Body of pancreas (tissue), 4 donors: ENCODE results near the gene FURIN. TPM values are rescaled to one million over a fixed set of nuclear protein-coding genes. Genes with fewer than 3 reads are reported as not detected.
"Not testable (repeated sequence)": the region's sequence is repeated elsewhere in the genome, so short reads cannot be mapped to it uniquely, and the experiment has no call there.

Source experiments
- ATAC-seq: fragments of 150-250 bp; one replicate; pipeline ENCODE4 v1.9.1; 2016
- DNase-seq, 4 donors: peaks; one replicate each; pipeline ENCODE4 v3.0.0-alpha.2; 2019
- H3K27ac ChIP-seq, 4 donors: fragments of 200-600 bp; sonication (generic); 1 replicate in 3 of 4; 2 replicates in 1 of 4; pipeline versions ENCODE4 v1.5.1 to v1.6.1; 2016 to 2019; ENCODE audit warnings: mild to moderate bottlenecking in 1 of 4, mixed read lengths in 1 of 4, moderate library complexity in 1 of 4
- H3K27me3 ChIP-seq, 2 donors: fragments of 200-600 bp; sonication (generic); one replicate each; pipeline ENCODE4 v1.6.0; 2016; ENCODE audit warnings: mild to moderate bottlenecking in 1 of 2
- H3K36me3 ChIP-seq, 2 donors: fragments of 200-600 bp; sonication (generic); replicated peaks in 1 of 2; 2 replicates each; pipeline ENCODE4 v1.5.1; 2016; ENCODE audit warnings: low read depth in 2 of 2; ENCODE audit not compliant: insufficient read depth in 1 of 2
- H3K4me1 ChIP-seq: fragments of 200-600 bp; sonication (generic); one replicate; pipeline ENCODE4 v1.6.0; 2016
- H3K4me3 ChIP-seq, 2 donors: fragments of 200-600 bp; sonication (generic); 1 replicate in 1 of 2; 2 replicates in 1 of 2; pipeline ENCODE4 v1.5.1; 2016 to 2019
- H3K9me3 ChIP-seq, 3 donors: fragments of 200-600 bp; sonication (generic); 1 replicate in 2 of 3; 2 replicates in 1 of 3; pipeline ENCODE4 v1.5.1; 2016
- CTCF ChIP-seq, 7 experiments: fragments of 450-650 bp in 4 of 7; fragments of 200-600 bp in 3 of 7; sonication (generic) in 3 of 7; IDR thresholded peaks; one replicate each; pipeline ENCODE4 v1.5.1; 2016 to 2019; ENCODE audit warnings: antibody characterized with exemption in 7 of 7
- POLR2A ChIP-seq, 3 donors: fragments of 450-650 bp; IDR thresholded peaks; one replicate each; pipeline ENCODE4 v1.6.1; 2016; ENCODE audit warnings: antibody characterized with exemption in 3 of 3, mild to moderate bottlenecking in 2 of 3
- WGBS, 2 donors: methylation state at CpG; one replicate each; pipeline ENCODE4 v1.1.5; 2017; 5-methylcytosine and 5-hydroxymethylcytosine counted together
- intact Hi-C: fragments of 100-400 bp; cut with DNase I; formaldehyde crosslinking; loops from one replicate; pipeline ENCODE4 v1.15.1; 2023
- total RNA-seq, 2 donors: library from RNA; depleted of rRNA; stranded (reverse); fragments of >200 nt; gene quantifications; one replicate each; pipeline ENCODE4 v1.1.0, GENCODE V29; 2016

The FURIN gene
- total RNA-seq, 2 donors from 2014 or later, result 88.0 to 112 TPM

- H3K27ac ChIP-seq, result peak overlapping the region in 1 of 4 donors; percentile 11
- H3K36me3 ChIP-seq, result no peaks in the 10 kb centered on the region
- intact Hi-C loops, result no loop called here
- H3K4me3 ChIP-seq, result no peak overlapping the region
- peak in 1 of 4 donors; percentile 2 for DNase-seq
- no peaks in the 10 kb centered on the region for H3K27me3 ChIP-seq
- ATAC-seq, result no peak
- no peaks in the 10 kb centered on the region for H3K9me3 ChIP-seq
- TF ChIP-seq POLR2A (IDR thresholded peaks at IDR 0.05) (no peak), CTCF (IDR thresholded peaks at IDR 0.05) (no peak)
- peaks cover 40% of the 10 kb centered on the region for H3K4me1 ChIP-seq
- WGBS, 2 donors, result 89 to 90% methylated on average over 8 of the region's 8 CpGs
Measured at GRCh38 chr15:90822204-90822955, 46.0 kb upstream of the FURIN start.

GRCh38 chr15:90823455-90823974 is 44.9 kb upstream of the FURIN start:
- WGBS, 2 donors, result 62 to 70% methylated on average over 4 to 7 of the region's 7 CpGs
- no peak for TF ChIP-seq POLR2A (IDR thresholded peaks at IDR 0.05)
- no peak for TF ChIP-seq CTCF (IDR thresholded peaks at IDR 0.05)
- no peaks in the 10 kb centered on the region for H3K9me3 ChIP-seq
- H3K36me3 ChIP-seq, result no peaks in the 10 kb centered on the region
- intact Hi-C loops, result no loop called here
- ATAC-seq, result no peak
- peaks cover 36% of the 10 kb centered on the region for H3K4me1 ChIP-seq
- DNase-seq, result no peak
- H3K27ac ChIP-seq, result peak overlapping the region in 2 of 4 donors; percentile 5 to 20
- H3K27me3 ChIP-seq, result no peaks in the 10 kb centered on the region
- no peak overlapping the region for H3K4me3 ChIP-seq

GRCh38 chr15:90825115-90825899 is 43.1 kb upstream of the FURIN start:
- H3K27ac ChIP-seq, DNase-seq, H3K4me3 ChIP-seq, H3K27me3 ChIP-seq, H3K9me3 ChIP-seq, intact Hi-C loops, H3K36me3 ChIP-seq, ATAC-seq: not testable (repeated sequence)
- H3K4me1 ChIP-seq, result peaks cover 20% of the 10 kb centered on the region
- WGBS, 2 donors, result 88% methylated on average over 14 to 19 of the region's 49 CpGs

GRCh38 chr15:90826206-90826885 is 42.0 kb upstream of the FURIN start:
- H3K27ac ChIP-seq, H3K9me3 ChIP-seq, DNase-seq, H3K36me3 ChIP-seq, H3K27me3 ChIP-seq, intact Hi-C loops, ATAC-seq, H3K4me3 ChIP-seq: not testable (repeated sequence)
- WGBS, 2 donors, result 89 to 92% methylated on average over 22 to 26 of the region's 26 CpGs
- peaks cover 20% of the 10 kb centered on the region for H3K4me1 ChIP-seq

- Histone ChIP-seq H3K4me1 (peaks cover 20% of the 10 kb centered on the region), H3K36me3 (no peaks in the 10 kb centered on the region), H3K27ac (no peak overlapping the region), H3K27me3 (no peaks in the 10 kb centered on the region), H3K4me3 (no peak overlapping the region), H3K9me3 (no peaks in the 10 kb centered on the region)
- TF ChIP-seq POLR2A (IDR thresholded peaks at IDR 0.05) (no peak), CTCF (IDR thresholded peaks at IDR 0.05) (no peak)
- ATAC-seq, result no peak
- WGBS, 2 donors, result 91 to 94% methylated on average over 20 of the region's 20 CpGs
- intact Hi-C loops, result no loop called here
- DNase-seq, result no peak
Measured at GRCh38 chr15:90826886-90827435, 41.4 kb upstream of the FURIN start.
